Superior temporal gyrus (tissue), 1 donor: ENCODE results near the gene TSHZ1.
A peak's percentile ranks its signal among the peaks of the same experiment; 100 is the strongest.
"Not testable (repeated sequence)": the region's sequence is repeated elsewhere in the genome, so short reads cannot be mapped to it uniquely, and the experiment has no call there.

ENCODE experiments used
- DNase-seq: peaks from one replicate; pipeline ENCODE4 v3.0.0-alpha.2; 2016; ENCODE audit errors: extremely low spot score

The TSHZ1 gene

DNA sequence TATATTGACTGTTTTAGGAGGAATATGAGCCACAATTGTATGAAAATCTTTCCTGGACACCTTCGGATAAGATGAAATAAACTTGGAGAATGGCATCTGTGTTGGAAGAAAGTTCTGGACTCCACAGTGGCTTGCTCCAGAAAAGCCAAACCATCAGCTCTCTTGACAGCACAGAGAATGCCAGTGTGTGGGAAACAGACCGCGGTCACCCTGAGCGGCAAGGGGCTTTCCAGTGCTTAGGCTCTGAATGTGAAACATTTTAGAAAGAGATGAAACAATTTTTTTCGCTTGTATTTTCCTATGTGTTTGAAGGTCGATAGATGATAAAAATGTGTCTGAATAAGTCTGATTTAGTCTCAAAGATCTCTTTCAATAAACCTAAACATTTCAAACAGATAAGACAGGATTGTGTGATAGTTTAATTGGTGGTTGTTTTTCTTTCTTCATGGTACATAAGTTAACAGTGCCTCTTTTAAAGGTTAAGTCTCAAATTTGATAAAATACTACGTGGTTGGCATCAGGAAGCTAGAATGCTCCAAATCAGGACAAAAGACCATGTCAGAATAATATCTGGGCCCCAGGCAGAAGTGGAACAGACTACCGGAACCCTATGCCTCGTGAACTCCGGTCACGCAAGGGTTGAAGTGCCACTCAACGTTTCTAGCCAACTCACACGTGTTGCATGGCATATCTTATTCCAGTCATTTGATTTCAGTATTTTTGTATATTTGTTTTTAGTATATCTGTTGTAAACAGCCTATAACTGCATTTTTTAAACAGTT is 30.6 kb upstream of the TSHZ1 start:
- no peak for DNase-seq

DNA sequence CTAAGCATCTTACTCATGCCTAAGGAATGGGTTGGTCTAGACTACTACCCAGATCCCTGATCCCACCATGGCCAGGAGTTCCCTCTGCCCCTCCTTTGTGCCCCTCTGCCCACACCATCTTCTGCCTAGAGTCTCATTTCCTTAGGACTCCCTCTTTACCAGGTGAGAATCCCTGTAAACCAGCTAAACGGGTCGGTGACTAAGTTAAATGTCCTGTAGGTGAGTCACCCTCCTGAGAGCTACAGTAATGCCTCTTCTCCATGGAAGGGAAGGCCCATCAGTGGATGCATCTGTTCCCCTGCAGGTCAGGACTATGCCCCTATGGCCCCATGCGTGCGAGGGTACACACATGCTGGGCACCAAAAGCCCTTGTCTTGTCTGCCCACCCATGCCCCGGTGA is 27.1 kb upstream of the TSHZ1 start:
- no peak for DNase-seq

DNA sequence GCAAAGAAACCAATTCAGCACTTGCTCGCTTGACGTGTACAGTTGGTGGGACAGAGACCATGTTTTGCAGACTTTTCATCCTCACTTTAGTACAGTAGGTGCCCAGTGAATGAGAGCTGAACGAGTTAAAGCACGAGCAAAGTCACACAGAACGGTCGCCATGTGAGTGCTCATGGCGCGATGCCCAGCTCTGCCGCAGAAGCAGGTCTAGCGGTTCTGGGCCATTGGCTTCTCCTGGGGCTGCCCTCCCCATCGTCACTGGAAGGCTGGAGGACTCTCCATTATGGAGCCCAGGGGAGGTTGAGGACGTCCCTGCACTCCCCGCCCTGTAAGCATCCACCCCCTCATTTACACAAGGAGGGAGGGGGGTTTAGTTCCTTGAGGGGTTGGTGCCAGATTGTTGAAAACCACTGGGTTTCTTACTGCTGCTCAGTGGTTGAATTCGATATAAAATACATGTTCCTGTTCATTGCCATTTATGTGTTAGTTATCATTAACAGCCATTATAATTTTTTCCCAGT is 26.6 kb upstream of the TSHZ1 start:
- DNase-seq, result no peak

DNA sequence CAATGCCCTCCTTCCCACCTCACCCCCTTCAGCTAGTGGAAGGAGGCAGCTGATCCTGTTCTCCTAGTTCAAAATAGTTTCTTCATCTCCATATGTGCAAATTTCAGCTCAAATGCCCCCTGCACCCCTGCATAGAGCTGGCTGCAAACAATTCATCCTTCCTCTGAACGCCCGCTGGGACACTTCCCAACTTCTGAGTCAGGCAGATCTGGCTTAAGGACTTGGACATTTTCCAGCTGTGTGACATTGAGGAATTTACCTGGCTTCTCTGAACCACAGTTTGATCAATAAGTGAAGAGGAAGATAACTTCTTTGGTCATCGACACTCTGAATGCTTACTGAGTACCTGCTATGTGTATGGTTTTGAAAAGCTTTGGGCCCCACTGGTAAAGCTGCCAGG is 25.1 kb upstream of the TSHZ1 start:
- no peak for DNase-seq

DNA sequence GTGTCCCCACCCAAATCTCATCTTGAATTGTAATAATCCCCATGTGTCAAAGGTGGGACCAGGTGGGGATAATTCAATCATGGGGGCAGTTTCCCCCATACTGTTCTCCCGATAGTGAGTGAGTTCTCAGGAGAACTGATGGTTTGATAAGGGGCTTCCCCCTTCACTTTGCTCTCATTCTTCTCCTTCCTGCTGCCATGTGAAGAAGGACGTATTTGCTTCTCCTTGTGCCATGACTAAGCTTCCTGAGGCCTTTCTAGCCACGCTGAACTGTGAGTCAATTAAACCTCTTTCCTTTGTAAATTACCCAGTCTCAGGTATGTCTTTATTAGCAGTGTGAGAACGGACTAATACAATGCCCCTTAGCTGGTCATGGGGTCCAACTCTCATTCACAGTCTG is 22.9 kb upstream of the TSHZ1 start:
- DNase-seq, result not testable (repeated sequence)

DNA sequence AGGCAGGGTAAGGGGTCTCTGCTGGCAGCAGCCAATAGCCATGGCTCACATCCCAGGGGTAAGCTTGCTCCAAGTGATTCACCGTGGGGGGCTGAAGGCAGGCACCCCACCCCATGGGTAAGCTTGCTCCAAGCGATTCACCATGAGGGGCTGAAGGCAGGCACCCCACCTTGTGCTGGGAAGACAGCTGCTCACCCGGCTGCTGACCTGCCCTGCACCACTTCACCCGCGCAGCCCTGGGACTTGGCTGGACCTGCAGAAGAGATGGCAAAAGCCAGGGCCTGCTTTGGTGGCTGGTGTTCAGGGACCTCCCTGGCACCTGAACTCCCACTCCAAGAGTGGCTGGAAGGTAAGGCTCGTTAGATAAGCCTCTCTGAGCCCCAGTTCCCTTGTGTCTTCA is 20.9 kb upstream of the TSHZ1 start:
- no peak for DNase-seq

DNA sequence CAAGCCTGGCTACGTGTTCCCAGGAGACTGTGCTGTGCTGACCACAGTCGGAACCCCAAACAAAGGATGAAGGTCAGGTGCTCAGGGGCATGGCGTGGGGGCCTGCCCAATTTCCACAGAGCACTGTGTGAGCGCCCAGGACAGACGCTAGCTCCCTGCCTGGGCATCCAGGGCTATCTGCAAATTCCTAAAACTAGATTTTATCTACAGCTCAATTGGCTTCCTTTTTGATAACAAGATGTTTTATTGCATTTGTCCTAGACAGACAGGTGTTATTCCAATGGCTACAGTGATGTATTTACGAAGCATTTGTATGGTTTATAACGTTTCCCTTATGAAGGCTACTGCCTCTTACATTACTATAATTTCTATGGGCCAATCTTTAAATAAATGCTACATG is 17.7 kb upstream of the TSHZ1 start:
- DNase-seq, result no peak

DNA sequence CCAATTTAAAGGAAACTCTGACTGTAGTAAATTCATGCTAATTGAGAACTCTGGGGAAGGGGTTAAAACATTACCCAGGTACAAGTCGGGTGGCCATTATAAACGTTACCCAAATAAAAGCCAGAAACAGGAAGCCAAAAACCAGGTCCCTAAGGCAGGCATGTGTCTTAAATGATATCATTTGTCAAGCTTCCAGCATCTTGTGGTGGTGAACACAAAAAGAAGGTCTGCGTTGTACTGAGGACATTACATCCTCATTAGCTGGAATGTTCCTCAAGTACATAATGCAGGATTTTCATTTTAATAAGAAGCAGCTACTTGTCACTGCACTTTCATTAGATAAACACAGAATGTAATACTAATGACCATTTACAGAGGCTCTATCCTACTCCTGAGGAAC is 12.6 kb upstream of the TSHZ1 start:
- no peak for DNase-seq

DNA sequence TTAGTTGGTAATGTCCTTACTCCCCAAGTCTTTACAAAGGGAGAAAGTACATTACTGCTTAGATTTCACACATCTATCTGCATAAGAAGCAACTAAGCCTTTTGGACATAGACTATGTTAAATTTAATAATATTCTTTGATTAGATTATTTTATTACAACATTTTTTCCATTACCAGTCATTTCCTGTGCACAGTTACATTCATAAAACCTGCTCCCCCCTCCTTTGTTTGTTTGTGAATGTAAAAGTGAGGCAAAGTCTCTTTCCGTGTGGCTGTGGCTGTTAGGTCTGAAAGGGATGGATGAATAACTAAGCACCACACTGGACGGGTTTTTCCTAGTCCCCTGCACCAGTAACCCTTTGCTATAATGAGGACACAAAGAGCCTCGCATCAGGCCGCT is 11.3 kb upstream of the TSHZ1 start:
- no peak for DNase-seq

DNA sequence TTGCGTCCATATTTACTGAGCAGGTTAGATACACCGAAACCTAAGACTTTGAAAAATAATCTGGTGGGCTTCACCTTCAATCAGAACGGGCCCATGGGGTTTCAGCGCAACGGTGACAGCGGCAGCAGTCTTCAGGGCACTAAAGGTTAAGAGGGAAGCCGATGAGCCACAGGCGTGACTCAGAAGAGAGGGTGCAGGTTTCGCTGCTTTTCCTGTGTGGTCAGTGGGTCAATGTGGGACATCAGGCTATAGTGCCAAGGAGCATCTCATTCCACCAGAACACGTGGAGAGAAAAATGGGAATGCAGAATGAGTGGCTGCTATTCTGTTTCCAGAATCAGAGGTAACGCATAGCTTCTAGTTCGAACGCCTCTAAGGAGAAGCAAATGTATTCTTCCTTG is 10.5 kb upstream of the TSHZ1 start:
- DNase-seq, result no peak

DNA sequence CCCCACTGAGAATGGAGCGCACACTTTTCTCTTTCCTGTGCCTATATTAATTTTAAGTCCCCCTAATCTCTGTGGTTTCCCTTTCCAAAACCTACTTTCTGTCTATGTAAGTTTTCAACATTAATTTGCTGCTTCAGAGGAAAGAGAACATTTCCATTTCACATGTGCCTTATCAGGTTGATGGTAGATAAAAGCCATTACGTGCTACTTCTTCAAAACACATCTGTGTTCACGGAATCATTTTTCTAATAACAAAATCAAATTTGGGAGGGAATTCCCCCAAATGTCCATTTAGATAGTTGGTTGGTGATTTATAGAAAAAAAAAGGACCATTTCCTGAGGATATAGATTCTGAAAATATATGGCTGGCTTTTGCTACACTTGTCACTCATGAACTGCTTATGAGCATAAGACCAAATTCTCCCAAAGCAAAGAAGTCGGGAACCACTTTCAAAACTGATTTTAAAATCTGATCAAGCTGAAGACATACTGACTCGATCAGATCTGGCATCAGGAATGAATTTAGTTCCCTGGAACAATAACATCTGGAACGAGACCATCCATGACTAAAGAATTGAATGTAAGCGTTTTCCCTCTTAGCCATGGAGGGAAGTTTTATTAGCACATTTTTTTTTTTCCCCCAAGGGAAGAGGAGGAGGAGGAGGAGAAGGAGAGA is 9.9 kb upstream of the TSHZ1 start:
- DNase-seq, result no peak

DNA sequence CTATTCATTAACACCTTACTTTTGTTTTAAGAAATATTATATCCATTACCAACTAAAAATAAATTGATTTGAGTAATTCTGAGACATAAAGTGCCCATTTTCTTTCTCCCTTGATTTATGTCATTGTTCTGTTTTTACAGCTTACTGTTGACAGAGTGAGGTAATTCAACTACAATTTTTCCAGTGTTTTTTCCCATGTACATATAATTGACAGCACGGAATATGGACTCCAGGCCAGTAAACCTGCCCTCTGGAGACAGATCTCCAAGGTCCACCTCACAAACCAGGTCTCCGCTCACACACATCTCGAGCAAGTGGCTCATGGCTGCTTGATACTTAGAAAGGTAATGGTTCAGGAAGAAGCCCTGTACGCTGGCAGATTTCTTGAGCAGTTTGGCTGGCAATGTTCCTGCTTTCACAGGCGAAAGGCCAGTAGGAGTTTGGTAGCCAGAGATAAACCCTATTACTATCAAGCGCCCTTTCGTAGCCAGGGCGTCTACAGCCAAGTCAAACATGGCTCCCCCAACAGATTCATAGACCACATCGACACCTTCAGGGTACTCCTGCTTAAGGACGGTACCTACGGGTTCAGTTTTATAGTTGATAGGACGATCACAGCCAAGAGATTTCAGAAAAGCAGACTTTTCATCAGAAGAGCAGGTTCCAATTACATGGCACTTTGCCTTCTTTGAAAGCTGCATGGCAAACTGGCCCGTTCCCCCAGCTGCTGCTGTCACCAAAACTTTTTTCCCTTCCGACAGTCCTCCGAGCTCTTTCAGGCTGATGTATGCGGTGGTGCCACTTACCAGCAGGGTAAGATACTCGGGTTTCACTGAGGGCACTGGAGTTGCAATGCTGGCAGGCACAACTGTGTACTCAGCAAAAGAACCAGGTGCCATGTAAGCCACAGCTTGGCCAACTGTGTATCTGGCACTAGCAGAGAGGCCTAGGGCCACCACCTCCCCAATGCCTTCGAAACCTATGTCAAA is 9.0 kb upstream of the TSHZ1 start:
- DNase-seq, result peak; percentile 17

DNA sequence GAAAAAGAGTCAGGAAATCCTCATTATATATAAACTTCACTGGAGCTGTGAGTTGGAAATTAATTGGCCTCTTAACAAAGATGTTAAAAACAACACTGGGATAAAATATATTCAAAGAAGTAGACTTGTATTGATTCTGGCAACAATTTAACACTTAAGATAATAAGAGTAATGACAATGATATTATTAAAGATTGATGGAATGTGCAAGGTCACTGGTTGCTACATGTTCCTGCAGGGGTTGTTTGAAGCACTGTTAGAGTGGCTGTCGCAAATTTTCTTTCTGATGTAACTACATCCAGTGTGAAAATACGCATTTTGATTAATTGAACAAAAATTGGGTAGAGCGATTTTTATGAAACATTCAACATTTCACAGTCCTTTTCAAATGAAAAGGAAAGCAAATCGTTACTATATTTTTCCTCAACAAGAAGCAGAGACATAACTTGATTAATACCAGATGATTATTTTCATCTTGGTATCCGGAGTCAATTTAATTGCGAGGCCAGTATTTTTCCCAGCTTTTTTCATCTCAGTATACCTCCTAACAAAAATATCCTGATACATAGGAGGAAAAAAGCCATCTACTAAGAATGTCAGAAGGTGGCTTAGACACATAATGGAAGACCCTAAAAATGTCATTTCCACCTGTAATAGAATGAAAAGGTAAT is 7.8 kb upstream of the TSHZ1 start:
- DNase-seq, result peak; percentile 33

DNA sequence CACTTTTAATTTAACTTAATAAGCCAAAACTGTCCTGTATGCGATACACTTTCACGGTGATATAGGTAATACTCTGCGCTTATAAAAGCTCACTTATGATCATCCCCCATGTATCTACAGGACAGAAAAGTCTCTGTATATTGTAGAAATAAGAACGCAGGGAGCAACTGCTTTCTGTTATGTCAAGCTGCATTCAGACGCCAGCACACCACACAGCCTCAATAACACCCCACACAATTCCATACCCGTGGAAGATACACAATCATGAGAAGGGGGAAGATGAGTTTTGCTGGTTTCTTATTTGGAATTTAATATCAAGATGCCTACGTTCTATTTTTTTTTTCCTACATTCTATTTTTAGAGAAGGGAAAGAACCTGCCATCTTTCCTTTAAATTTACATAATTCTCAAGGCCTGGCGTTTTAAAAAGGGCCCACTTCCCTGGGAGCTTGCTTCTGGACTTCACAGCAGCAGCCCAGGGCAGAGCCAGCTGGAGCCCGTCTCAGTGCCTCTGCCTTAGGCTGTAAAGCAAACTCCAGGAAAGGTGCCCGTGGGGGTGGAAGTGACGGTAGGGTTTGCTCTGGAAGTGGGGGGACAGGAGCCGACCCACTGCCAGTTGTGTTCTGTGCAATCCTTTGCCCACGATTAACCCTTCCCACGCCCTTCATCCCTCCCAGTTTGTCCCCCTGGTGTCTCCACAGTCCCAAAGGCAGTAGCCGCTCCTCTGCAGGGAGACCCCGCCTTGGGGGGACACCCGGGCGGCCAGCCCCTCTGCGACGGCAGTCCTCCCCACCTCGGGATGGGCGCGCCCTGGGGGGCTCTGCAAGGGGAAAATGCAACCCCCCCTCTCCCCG is 7.0 kb upstream of the TSHZ1 start:
- peak; percentile 42 for DNase-seq

DNA sequence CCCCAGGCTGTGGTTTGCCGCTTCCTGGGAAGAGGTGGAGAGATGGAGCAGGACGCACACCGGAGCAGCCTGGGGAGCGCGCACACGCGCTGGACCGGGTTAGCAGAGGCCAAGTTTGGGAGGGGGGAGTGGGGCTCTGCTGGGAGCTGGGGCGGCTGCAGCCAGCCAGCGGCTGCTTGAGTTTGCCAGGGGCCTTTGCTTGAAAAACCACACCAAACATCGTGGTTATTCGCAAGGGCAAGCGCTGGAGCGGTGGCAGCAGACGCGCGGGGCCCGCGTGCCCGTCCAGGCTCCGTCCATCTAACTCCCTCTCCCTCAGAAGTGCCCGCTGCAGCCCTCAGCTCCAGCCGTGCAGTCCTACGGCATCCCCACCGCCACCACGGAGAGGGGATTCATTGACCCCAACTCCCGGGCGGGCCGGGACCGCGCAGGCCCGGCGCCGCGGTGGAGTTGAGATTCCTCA is 6.3 kb upstream of the TSHZ1 start:
- no peak for DNase-seq

DNA sequence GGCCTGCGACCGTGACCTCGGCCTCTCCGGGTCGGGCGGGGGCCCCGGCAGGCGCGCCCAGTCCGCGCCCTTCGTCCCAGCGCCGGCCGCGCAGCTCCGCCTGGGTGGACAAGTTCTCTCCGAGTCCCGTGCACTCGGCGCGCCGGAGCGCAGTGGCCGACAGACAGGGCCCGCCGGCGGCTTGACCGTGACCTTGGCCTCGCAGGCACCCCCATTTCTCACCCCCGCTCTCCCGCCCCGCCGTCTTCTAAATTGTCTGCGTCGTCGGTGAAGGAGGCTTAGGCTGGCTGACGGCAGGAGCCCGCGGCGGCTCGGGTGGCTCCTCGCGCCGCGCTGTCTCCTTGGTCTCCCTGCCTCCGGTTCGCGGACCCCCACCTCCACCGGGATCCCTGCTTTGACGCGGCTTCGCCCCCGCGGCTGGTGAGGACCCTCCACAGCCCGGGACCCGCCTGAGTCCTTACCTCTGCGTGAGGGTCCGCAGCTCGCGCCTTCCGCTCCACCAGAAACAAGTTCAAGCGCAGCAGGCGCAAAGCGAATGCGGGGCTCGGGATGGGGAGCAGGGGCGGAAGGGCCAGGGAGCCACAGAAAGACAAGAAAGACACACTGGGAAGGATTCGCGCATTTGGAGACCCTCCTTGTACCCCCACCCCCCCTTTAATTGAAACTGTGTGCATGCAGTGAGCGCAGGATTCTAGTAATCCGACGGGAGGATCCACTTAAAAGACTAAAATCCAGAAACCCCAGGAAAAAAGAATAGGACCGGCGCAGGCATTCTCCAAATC is 5.7 kb upstream of the TSHZ1 start:
- DNase-seq, result no peak

DNA sequence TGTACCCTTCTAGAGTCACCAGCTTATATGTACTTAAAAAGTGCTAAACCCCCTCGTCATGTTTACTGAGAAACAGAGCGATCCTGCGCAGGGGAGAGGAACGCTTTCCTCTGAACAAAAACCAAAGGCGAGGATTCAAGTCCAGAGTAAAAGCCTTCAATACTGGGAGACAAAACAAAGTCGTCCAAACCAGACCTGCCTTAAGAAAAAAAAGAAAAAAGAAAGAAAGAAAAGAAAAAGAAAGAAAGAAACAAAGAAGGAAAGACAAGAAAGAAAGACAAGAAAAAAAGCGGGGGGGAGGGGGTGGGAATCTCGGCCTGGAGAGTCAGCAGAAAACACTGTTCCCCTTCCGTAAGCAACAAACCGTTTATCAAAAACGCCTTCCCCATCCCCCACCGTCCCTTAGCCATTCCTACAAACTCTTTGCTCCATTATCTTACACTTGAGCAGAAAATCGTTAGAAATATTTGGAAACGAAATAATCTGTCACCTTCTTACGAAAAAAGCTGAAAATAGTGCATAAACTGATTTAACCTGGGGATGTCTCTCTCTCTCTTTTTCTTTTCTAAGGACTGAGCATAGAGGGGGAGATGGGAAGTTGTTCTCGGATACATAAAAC is 5.0 kb upstream of the TSHZ1 start:
- DNase-seq, result peak; percentile 15

DNA sequence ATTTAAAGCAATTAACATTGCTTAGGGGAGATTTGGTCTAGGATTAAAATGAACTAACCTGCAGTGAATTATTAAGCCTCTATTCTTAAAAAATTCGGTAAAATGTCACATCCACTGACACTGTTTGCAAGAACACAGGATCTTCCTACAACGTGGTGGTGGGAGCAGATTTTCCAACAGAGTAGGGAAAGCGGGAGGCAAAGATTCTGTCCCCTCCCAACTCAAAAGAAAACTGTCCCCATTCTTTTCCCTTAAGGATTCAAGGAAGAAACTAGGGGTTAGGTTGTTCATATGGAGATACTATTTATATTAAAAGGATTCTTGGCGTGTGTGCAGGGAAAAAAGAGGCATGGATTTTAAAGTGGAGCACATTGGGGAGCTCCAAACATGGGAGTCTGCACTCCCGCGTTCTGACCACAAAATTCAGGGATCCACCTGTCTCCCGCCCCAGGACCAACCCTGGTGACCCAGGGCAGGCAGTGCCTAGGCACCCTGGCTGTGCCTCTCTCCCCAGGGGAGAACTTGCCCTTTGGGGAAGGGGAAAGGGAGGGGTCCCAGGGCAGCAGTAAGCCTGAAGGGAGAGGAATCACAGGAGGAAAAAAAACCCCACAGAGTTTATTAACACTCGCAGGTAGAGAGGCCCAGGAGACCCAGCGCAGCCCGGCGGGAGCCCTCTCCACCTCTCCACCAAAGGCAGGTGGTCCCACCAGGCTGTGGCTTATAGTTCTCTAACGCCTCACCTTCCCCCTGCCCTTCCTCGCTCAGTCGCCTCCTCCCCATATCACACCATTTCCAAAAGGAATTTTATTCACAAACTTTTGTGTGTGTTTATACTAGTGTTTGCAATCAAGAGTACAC is 3.9 kb upstream of the TSHZ1 start:
- peak; percentile 38 for DNase-seq
